ENCODE measurements around the gene HPSE. TPM values are rescaled to one million over a fixed set of nuclear protein-coding genes. Genes with fewer than 3 reads are reported as not detected.

HPSE gene
- total RNA-seq, 1 donor: 0.36 TPM

DNA sequence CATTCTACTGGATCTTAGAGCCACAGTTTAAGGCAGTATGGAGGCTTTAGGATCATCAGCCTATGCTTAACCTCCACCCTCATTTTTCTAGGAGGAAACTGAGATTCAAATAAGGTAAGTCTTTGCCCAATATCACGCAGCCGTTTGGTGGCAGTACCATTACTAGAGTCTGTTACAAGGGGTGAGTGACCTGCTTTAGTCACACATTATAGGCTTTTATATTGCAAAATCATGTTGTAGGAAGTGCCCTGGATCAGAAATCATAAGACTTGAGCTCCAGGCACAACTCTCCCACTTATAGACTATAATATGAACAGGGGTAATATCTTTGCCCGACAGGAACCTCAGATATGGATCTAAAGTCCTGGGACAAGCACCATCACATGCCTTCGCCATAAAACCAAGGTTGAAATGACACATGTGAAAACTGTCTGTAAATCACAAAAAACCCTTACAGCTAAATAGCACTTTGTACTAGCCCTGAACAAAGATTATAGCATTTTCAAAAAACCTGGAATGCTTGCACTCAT is 19.2 kb downstream of the HPSE start:
- DNase-seq (ENCODE audit: insufficient read length, low spot score, missing footprints): no peak
- TF ChIP-seq, protein P1, sequence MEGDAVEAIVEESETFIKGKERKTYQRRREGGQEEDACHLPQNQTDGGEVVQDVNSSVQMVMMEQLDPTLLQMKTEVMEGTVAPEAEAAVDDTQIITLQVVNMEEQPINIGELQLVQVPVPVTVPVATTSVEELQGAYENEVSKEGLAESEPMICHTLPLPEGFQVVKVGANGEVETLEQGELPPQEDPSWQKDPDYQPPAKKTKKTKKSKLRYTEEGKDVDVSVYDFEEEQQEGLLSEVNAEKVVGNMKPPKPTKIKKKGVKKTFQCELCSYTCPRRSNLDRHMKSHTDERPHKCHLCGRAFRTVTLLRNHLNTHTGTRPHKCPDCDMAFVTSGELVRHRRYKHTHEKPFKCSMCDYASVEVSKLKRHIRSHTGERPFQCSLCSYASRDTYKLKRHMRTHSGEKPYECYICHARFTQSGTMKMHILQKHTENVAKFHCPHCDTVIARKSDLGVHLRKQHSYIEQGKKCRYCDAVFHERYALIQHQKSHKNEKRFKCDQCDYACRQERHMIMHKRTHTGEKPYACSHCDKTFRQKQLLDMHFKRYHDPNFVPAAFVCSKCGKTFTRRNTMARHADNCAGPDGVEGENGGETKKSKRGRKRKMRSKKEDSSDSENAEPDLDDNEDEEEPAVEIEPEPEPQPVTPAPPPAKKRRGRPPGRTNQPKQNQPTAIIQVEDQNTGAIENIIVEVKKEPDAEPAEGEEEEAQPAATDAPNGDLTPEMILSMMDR (IDR thresholded peaks at IDR 0.05; ENCODE audit: extremely low read depth, low read depth, low read length): no peak

DNA sequence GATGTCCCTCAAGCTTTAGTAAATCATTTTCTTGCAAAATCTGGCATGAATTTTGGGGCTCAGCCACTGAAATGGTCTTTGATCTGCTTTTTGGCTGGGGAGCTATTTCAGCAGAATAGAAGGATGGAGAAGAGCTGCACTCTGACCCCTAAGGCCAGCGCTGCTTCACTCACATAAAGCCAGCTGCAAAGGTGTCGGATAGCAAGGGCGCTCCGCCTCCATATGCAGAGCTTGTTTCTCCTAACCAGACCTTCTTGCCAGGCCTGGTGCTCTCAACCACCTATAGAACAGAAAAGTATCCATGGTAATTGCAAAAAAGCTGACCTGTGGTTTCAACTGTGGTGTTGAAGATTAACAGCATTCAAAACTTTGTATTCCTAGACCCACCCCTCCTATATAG is 26.0 kb downstream of the HPSE start:
- no peak overlapping the region for H3K4me3 ChIP-seq (ENCODE audit: insufficient read depth, low read length)

More for the DNA sequence above, 19.2 kb downstream of the HPSE start:
- H3K27ac ChIP-seq (ENCODE audit: low read depth, low read length): no peak overlapping the region
- H2AFZ ChIP-seq (ENCODE audit: low read length): no peak overlapping the region
- no peaks in the 10 kb centered on the region for H3K9me3 ChIP-seq (ENCODE audit: low read depth, low read length)
- no peaks in the 10 kb centered on the region for H3K79me2 ChIP-seq (ENCODE audit: insufficient read depth, low read length)
- H3K4me1 ChIP-seq (ENCODE audit: insufficient read depth, low read length): no peaks in the 10 kb centered on the region
- H3K36me3 ChIP-seq (ENCODE audit: insufficient read depth, low read length): no peaks in the 10 kb centered on the region
- no peaks in the 10 kb centered on the region for H4K20me1 ChIP-seq (ENCODE audit: insufficient read depth, low read length)
- H3K4me2 ChIP-seq (ENCODE audit: insufficient read depth, low read length): no peak overlapping the region
- H3K4me3 ChIP-seq (ENCODE audit: insufficient read depth, low read length): no peak overlapping the region
- no peaks in the 10 kb centered on the region for H3K27me3 ChIP-seq (ENCODE audit: insufficient read depth, low read length)

DNA sequence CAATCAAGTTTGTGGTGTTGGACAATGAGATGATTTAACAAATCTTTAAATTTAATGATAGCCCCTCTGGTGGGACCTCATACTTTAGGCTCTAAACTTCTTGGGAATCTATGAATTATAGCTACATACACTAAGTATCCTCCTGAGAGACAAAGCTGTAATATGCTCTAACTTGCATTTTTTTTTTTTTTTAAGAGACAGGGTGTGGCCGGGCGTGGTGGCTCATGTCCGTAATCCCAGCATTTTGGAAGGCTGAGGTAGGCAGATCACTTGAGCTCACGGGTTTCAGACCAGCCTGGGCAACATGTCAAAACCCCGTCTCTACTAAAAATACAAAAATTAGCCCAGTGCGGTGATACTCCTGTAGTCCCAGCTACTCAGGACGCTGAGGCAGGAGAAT is 26.7 kb downstream of the HPSE start:
- Histone ChIP-seq H3K9me3 (ENCODE audit: low read depth, low read length) (no peaks in the 10 kb centered on the region), H3K79me2 (ENCODE audit: insufficient read depth, low read length) (no peaks in the 10 kb centered on the region), H3K27me3 (ENCODE audit: insufficient read depth, low read length) (peaks cover 9% of the 10 kb centered on the region), H4K20me1 (ENCODE audit: insufficient read depth, low read length) (no peaks in the 10 kb centered on the region), H3K27ac (ENCODE audit: low read depth, low read length) (no peak overlapping the region), H3K4me3 (ENCODE audit: insufficient read depth, low read length) (no peak overlapping the region), H3K4me1 (ENCODE audit: insufficient read depth, low read length) (no peaks in the 10 kb centered on the region), H3K36me3 (ENCODE audit: insufficient read depth, low read length) (no peaks in the 10 kb centered on the region), H2AFZ (ENCODE audit: low read length) (no peak overlapping the region), H3K4me2 (ENCODE audit: insufficient read depth, low read length) (no peak overlapping the region)
- no peak for DNase-seq (ENCODE audit: insufficient read length, low spot score, missing footprints)
- TF ChIP-seq, protein P1 (IDR thresholded peaks at IDR 0.05; ENCODE audit: extremely low read depth, low read depth, low read length): no peak

More for the DNA sequence above, 26.0 kb downstream of the HPSE start:
- H3K79me2 ChIP-seq (ENCODE audit: insufficient read depth, low read length): no peaks in the 10 kb centered on the region
- H3K9me3 ChIP-seq (ENCODE audit: low read depth, low read length): no peaks in the 10 kb centered on the region
- no peak for DNase-seq (ENCODE audit: insufficient read length, low spot score, missing footprints)
- H3K36me3 ChIP-seq (ENCODE audit: insufficient read depth, low read length): no peaks in the 10 kb centered on the region
- TF ChIP-seq, protein P1 (IDR thresholded peaks at IDR 0.05; ENCODE audit: extremely low read depth, low read depth, low read length): no peak
- no peaks in the 10 kb centered on the region for H4K20me1 ChIP-seq (ENCODE audit: insufficient read depth, low read length)
- H2AFZ ChIP-seq (ENCODE audit: low read length): no peak overlapping the region
- no peak overlapping the region for H3K27ac ChIP-seq (ENCODE audit: low read depth, low read length)
- peaks cover 9% of the 10 kb centered on the region for H3K27me3 ChIP-seq (ENCODE audit: insufficient read depth, low read length)
- H3K4me1 ChIP-seq (ENCODE audit: insufficient read depth, low read length): no peaks in the 10 kb centered on the region
- H3K4me2 ChIP-seq (ENCODE audit: insufficient read depth, low read length): no peak overlapping the region

DNA sequence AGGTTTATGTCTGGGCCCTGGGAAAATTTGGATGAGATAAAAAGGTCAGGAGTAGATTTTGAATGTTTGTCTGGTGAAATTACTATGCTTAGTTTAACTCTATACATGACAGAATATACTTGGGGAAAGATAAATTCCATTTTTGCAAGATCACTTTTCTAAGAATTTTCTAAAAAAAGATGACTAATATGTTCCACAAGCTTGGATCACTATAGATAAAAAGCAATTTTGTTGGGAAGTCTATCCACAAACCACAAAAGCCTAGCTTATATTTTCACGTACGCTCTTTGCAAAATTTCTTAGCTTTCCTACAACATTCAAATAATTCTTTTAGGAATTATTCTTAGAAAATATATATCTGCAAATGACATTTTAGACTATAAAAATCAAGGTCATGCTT is 29.5 kb downstream of the HPSE start:
- H3K4me2 ChIP-seq (ENCODE audit: insufficient read depth, low read length): no peak overlapping the region
- no peak overlapping the region for H2AFZ ChIP-seq (ENCODE audit: low read length)
- TF ChIP-seq, protein P1 (IDR thresholded peaks at IDR 0.05; ENCODE audit: extremely low read depth, low read depth, low read length): no peak
- H3K79me2 ChIP-seq (ENCODE audit: insufficient read depth, low read length): no peaks in the 10 kb centered on the region
- H3K9me3 ChIP-seq (ENCODE audit: low read depth, low read length): no peaks in the 10 kb centered on the region
- no peaks in the 10 kb centered on the region for H4K20me1 ChIP-seq (ENCODE audit: insufficient read depth, low read length)
- no peaks in the 10 kb centered on the region for H3K4me1 ChIP-seq (ENCODE audit: insufficient read depth, low read length)
- H3K36me3 ChIP-seq (ENCODE audit: insufficient read depth, low read length): no peaks in the 10 kb centered on the region
- no peak for DNase-seq (ENCODE audit: insufficient read length, low spot score, missing footprints)
- no peak overlapping the region for H3K27ac ChIP-seq (ENCODE audit: low read depth, low read length)
- no peak overlapping the region for H3K4me3 ChIP-seq (ENCODE audit: insufficient read depth, low read length)
- peaks cover 9% of the 10 kb centered on the region for H3K27me3 ChIP-seq (ENCODE audit: insufficient read depth, low read length)
